HuH-7.5 (cell line): Measurements from ENCODE around the gene NOP53.
"Not testable (repeated sequence)": the region's sequence is repeated elsewhere in the genome, so short reads cannot be mapped to it uniquely, and the experiment has no call there.

Source experiments
- DNase-seq: peaks from one replicate; pipeline ENCODE4 v3.0.0; 2011; ENCODE audit warnings: low spot score

Gene NOP53

DNA sequence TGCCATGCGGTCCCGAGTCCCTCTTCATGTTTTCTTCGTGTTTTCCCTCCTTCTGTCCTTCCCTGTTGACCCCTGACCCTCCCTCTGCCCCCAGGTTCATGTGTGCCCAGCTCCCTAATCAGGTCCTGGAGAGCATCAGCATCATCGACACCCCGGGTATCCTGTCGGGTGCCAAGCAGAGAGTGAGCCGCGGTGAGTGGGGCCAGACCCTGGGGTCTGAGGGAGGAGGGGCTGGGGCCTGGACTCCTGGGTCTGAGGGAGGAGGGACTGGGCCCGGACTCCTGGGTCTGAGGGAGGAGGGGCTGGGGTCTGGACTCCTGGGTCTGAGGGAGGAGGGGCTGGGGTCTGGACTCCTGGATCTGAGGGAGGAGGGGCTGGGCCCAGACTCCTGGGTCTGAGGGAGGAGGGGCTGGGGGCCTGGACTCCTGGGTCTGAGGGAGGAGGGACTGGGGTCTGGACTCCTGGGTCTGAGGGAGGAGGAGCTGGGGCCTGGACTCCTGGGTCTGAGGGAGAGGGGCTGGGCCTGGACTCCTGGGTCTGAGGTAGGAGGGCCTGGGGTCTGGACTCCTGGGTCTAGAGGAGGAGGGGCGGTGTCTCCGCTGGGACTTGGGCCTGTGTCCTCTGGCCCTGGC lies 26.8 kb upstream of the NOP53 start:
- DNase-seq, result not testable (repeated sequence)

DNA sequence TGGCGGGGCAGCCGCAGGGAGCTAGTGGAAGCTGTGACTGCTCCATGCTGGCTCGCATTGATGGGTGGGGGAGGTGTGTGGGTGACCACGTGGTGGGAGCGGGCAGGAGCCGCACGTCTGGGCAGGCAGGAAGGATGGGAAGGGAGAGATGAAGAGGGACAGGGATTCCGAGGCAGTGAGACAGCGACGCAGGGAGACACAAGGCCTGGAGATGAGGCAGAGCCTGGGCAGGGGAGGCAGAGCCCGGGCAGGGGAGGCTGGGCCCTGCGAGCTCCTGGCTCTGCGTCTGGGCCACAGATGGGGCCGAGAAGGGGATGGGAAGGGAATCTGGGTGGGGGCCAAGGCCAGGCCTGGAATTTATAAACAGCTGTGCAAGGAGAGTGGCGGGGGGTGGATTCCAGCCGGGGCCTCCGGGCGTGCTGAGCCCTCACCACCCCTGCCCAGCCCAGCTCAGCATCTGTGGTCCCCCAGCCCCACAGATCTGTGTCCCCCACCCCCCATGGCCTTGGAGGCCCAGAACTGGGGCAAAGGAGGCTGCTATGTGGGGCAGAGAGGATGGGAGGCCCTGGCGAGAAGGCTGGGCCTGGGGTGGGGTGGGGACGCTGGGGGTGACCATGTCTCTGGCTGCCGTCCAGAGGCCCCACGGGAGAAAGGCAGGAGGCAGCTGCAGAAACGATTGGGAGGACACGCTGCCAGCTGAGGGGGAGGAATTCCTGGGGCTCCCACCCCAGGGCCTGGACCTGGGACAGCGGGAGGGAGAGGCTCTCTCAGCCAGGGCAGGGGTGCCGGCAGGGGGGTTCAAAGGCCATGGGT lies 26.1 kb upstream of the NOP53 start:
- DNase-seq, result no peak

DNA sequence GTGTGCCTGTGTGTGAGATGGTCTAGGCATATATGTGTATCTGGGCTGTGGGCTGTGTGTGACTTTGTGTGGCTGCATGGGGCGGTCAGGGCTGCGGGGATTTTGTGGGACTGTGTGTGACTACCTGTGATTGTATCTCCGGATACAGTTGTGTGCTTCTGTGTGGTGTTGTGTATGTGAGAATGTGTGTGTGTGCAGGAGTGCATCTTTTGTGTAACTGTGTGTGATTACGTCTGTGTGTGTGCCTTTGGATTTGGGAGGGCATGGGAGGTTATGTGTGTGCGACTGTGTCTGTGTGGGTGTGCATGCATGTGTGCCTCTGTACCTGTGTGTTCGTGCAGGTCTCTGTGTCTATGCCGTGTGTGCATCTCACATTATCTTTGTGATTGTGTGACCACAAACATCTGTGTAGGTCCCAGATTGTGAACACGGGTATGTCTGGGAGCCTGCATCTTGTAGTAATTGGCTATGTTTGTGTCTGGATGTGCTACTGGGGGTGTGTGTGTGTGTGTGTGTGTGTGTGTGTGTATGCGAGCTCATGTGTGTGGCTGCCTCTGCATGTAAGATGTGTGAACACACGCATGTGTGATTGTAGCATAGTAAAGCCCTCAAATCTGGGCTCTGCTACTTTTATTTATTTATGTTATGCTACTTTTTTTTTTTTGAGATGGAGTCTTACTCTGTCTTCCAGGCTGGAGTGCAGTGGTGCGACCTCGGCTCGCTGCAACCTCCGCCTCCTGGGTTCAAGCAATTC lies 24.5 kb upstream of the NOP53 start:
- no peak for DNase-seq

DNA sequence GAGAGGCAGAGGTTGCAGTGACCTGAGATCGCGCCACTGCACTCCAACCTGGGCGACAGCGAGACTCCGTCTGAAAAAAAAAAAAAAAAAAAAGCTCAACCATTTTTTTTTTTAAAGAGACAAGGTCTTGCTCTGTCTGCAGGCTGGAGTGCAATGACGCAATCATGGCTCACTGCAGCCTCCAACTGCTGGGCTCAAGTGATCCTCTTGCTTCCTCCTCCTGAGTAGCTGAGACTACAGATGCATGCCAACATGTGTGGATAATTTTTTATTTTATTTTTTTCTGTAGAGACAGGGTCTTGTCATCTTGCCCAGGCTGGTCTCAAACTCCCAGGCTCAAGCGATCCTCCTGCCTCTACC lies 21.8 kb upstream of the NOP53 start:
- DNase-seq, result no peak

DNA sequence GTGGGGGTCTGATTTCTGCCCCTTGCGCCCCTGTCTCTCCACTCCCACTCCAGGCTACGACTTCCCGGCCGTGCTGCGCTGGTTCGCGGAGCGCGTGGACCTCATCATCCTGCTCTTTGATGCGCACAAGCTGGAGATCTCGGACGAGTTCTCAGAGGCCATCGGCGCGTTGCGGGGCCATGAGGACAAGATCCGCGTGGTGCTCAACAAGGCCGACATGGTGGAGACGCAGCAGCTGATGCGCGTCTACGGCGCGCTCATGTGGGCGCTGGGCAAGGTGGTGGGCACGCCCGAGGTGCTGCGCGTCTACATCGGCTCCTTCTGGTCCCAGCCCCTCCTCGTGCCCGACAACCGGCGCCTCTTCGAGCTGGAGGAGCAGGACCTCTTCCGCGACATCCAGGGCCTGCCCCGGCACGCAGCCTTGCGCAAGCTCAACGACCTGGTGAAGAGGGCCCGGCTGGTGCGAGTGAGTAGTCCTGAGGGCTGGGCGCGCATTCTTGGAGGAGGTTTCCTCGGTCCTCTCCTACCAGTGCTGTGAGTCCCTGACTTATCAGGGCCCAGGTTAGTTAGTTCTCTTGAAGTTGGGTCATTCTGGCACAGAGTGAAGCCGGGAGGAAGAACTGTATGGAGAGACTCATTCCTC lies 19.5 kb upstream of the NOP53 start:
- DNase-seq, result no peak

DNA sequence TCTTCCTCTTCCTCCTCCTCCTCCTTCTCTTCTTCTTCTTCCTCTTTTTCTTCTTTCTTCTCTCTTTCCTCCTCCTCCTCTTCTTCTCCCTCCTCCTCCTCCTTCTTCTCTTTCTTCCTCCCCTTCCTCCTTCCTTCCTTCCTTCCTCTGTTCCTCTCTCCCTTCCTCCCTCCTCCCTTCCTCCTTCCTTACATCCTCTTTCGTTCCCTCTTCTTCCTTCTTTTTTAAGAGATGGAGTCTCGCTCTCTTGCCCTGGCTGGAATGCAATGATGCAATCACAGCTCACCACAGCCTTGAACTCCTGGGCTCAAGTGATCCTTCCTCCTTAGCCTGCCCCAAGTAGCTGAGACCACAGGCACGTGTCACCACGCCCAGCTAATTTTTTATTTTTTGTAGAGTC lies 18.9 kb upstream of the NOP53 start:
- no peak for DNase-seq

DNA sequence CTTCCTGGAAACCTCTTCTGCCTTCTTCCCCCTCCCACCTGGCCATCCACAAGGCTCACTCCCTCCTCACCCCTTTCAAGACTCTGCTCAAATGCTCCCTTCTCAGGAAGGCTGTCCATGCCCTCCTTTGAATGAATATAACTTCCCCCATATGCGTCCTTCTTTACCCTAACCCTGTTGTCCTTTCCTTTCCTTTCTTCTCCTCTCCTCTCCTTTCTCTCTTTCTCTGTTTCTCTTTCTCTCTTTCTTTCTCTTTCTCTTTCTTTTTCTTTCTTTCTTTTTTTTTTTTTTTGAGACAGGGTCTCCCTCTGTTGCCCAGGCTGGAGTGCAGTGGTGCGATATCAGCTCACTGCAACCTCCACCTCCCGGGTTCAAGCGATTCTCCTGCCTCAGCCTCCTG lies 17.1 kb upstream of the NOP53 start:
- DNase-seq, result not testable (repeated sequence)

DNA sequence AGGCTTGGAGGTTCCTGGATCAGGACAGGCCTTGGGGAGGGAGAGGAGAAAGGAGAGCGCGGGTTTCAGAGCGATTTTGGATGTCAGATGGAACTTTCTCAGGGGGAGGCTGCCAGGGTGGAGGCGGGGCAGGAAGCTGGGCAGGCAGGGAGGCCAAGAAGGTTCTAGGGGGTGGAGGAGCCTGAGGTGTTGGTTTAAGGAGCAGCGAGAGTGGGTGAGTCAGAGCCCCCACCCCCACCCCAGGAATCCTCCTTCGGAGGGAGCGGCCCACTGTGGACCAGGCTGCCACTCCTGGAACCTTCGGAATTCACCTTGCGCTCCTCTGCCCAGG lies 15.9 kb upstream of the NOP53 start:
- peak; percentile 21 for DNase-seq

DNA sequence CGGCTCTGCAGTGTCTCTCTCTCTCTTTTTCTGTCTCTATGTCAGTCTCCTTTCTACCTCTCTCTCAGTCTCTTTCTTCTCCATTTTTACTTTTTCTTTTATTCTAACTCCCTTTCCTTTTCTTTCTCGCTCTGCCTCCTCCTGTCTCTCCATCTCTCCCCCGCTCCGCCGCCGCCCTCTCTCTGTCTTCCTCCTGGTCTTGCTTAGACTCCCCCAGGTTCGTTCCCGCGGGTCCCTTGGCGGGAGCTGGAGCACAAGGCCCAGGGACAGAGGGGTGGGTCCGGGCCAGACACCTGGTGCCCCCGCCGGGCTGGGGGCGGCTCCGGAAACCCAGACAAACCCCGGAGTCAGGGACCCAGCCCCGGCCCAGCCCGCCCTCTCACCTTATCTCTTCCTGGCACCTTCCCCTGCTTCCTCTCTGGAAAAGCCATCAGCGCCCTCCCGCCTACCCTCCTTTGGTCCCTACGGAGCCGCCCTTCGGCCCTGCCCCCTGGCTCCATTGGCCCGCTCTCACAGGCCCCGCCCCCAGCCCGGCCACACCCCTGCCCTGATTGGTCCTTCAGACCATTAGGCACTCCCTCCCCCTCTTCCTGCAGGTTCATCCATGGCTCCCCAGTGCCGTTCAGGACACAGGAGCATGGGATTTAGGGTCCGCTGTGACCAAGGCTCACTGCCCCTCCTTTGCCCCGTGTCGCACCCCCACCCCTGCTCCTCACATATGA lies 15.4 kb upstream of the NOP53 start:
- peak; percentile 53 for DNase-seq

DNA sequence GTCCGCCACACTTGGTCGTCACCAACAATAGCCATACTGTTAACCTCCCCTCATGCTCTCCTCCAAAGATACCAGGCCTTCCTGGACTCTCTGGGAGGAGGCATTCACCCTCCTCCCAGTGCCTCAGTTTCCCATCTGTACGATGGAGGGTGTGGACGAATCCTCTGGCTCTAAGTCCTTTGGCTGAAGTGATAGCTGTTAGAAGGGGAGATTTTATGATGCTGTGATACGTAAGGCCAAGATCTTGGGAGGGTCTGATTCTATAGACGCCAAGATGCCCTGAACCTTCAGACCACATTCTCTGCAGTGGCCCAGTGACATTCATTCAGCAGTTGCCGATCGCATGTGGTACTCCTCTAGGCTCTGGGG lies 14.8 kb upstream of the NOP53 start:
- DNase-seq, result no peak

DNA sequence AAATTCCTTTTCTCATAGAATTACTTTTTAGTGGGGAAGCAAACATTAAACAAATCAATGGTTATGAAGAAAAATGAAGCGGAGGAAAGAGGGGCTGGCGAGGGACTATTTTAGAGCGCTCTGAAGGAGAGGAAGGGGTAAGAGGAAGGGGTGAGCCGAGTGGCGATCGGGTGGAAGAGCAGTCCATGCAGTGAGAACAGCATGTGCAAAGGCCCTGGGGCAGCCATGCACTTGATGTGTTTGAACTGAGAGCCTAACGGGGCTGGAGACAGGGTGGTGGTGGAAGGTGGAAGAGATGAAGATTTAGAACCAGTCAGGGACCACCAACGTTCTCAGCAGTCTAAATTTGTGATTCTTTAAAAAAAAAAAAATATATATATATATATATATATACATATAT lies 14.4 kb upstream of the NOP53 start:
- DNase-seq, result no peak

DNA sequence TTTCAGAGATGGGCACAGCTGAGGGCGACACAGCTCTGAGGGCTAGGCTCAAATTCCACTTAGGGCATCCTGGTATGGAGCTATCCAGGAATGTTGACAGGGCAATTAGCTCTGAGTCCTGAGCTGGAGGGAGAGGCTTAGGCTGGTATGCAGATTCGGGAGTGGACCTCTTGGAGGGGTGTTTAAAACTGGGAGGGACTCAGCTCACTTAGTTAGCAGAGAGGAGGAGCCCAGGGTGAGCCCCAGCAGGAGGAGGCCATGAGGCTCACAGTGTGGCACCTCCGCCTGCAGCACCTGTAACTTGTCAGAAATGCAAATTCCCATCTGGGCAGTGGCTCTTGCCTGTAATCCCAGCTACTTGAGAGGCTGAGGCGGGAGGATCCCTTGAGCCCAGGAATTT lies 10.2 kb upstream of the NOP53 start:
- no peak for DNase-seq

DNA sequence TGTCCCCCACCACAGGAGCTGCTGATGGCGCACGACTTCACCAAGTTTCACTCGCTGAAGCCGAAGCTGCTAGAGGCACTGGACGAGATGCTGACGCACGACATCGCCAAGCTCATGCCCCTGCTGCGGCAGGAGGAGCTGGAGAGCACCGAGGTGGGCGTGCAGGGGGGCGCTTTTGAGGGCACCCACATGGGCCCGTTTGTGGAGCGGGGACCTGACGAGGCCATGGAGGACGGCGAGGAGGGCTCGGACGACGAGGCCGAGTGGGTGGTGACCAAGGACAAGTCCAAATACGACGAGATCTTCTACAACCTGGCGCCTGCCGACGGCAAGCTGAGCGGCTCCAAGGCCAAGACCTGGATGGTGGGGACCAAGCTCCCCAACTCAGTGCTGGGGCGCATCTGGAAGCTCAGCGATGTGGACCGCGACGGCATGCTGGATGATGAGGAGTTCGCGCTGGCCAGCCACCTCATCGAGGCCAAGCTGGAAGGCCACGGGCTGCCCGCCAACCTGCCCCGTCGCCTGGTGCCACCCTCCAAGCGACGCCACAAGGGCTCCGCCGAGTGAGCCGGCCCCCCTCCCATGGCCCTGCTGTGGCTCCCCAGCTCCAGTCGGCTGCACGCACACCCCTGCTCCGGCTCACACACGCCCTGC lies 4.4 kb upstream of the NOP53 start:
- no peak for DNase-seq

DNA sequence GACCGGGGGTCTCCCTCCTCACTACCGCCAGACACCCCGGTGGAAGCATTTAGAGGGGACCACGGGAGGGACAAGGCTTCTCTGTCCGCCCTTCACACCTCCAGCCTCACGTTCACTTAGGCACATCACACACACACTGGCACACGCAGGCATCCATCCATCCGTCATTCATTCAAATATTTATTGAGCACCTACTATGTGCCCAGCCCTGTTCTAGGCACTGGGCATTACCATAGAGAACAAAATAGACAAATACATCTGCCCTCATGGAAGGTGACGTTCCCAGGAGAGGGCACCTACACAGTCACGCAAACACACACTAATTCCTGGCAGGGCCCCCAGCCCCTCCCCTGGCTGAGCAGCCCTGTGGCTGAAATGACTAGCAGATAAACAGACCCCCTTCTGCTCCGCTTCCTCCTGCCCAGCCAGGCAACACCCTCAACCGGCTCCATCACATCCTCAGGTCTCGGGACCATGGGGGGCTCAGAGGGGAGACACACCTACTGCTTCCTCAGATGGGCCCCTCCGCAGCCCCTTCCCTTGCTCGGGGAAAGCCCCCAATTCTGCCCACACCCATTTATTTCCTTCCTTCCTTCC lies 3.7 kb upstream of the NOP53 start:
- no peak for DNase-seq

DNA sequence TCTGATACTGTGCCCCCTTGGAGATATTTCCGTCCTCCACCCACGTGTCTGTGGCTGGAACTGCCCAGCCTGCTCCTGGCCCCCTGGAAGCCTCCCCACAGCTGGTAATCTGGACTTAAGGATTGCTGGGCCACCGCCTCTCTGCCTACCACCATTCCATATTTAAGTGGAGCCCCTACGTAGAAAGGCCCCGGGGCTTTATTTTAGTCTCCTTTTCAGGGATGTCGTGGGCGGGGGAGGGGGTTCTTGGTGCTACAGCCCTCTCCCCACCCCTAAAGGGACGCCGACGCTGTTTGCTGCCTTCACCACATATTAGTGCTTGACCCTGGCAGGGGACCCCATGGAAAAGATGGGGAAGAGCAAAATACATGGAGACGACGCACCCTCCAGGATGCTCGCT lies 2.7 kb upstream of the NOP53 start:
- DNase-seq, result no peak

DNA sequence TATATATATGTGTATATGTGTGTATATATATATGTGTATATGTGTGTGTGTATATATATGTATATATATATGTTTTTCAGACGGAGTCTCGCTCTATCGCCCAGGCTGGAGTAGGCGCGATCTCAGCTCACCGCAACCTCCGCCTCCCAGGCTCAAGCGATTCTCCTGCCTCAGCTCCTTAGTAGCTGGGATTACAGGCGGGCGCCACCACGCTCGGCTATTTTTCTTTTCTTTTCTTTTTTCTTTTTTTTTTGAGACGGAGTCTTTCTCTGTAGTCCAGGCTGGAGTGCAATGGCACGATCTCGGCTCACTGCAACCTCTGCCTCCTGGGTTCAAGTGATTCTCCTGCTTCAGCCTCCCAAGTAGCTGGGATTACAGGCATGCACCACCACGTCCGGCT lies 783 bp downstream of the NOP53 start:
- not testable (repeated sequence) for DNase-seq

DNA sequence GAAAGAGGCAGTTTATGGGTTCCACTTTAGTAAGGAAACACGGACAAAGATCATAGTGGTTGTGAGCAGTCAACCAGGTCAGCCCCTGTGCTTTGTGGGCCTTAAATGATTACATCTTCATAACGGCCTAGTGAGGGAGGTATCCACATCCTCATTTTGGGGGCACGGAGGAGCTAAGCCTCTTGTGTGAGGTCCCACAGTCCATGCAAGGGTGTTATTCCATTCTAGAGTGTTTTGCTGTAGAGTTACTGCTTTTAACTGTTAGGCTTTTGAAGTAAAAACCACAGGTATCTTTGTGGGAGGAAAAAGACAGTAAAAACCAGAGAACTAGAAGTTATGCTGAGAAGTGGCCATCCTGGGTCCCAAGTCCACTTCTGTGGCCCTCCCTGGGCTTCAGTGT lies 4.0 kb downstream of the NOP53 start:
- DNase-seq, result no peak

DNA sequence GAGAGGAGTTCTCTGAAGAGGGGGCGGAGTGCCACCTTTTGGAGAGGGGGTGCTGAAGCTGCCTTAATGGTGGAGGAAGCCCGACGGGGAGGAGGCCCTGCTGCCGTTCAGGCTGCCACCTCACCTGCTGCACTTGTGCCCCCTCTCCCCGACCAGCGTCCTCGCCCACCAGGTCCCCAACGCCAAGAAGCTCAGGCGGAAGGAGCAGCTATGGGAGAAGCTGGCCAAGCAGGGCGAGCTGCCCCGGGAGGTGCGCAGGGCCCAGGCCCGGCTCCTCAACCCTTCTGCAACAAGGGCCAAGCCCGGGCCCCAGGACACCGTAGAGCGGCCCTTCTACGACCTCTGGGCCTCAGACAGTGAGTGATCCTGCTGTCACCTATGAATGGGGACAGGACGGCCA lies 5.4 kb downstream of the NOP53 start:
- no peak for DNase-seq

DNA sequence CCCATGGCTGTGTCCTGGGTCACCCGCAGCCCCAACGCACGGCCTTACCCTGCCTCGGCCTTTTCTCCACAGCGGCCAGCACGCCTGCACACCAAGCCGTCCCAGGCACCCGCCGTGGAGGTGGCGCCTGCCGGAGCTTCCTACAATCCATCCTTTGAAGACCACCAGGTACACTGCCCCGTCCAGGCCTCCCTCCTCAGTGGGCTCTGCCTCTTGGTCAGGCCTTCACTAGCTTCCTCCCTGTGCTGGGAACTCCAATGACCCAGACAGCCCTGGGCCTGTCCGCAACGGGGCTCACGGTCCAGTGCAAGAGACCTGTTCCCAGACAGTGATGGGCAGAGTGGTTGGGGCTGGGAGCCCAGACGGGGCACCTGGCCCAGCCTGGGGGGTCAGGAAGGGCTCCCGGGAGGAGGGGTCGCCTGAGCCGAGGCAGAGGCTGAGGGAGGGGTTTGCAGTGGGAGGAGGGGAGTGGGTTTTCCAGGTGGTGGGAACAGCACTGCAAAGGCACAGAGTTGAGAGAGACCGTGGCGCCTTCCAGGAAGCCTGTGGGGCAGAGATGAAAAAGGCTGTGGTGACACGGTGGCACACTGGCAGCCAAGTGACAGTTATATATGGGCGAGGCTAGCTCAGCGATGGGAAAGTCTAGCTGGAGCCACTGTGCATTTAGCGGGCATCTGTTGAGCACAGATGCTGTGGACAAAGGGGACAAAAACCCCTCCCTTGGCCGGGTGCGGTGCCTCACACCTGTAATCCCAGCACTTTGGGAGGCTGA lies 7.3 kb downstream of the NOP53 start:
- no peak for DNase-seq

DNA sequence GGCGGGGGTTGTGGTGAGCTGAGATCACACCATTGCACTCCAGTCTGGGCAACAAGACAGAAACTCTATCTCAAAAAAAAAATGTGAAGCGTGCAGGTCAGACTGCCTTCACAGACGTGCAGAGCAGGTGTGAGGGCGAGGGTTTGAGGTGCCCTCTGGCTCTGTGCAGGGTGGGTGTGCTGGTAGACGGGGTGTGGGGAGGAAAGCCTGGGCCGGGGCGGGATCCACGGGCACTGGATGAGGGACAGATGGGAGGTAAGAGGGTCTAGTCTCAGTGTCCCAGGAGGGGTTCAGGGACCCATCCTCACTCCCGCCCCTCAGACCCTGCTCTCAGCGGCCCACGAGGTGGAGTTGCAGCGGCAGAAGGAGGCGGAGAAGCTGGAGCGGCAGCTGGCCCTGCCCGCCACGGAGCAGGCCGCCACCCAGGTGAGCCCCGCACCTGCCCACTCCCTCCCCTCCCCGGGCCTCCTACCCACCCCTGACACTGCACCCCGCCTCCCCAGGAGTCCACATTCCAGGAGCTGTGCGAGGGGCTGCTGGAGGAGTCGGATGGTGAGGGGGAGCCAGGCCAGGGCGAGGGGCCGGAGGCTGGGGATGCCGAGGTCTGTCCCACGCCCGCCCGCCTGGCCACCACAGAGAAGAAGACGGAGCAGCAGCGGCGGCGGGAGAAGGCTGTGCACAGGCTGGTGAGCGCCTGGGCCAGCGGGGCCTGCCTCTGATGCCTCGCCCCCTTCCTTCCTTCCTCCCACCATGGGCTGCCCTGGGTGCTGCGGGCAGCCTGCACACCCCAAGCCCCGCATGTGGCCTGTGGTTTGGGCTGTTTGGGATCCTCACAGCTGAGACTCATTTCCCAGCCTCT lies 9.1 kb downstream of the NOP53 start:
- no peak for DNase-seq
